ENCODE measurements around the gene TBXA2R.

The TBXA2R gene

DNA sequence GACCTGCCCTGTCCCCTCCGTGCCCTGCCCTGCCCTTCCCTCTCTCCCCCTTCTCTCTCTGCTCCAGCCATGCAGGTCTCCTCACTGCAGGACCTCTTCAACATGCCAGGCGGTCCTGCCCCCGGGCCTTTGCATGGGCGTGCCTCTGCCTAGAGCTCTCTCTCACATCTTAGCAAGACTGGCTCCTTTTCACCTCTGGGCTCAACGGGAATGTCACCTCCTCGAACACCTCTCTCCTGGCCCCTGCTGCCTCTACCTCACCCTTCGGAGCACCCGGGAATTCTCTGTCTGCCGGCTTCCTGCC lies 54.9 kb downstream of the TBXA2R start:
- DNase-seq (ENCODE audit: low read depth) = no peak

GRCh38 chr19:3550947-3551791 lies 55.5 kb downstream of the TBXA2R start:
- DNase-seq (ENCODE audit: low read depth) = no peak

- DNase-seq (ENCODE audit: low read depth) = no peak
Observed at GRCh38 chr19:3549816-3550215, 56.9 kb downstream of the TBXA2R start.

- DNase-seq (ENCODE audit: low read depth) = no peak
Observed at GRCh38 chr19:3548606-3549005, 58.1 kb downstream of the TBXA2R start.

DNA sequence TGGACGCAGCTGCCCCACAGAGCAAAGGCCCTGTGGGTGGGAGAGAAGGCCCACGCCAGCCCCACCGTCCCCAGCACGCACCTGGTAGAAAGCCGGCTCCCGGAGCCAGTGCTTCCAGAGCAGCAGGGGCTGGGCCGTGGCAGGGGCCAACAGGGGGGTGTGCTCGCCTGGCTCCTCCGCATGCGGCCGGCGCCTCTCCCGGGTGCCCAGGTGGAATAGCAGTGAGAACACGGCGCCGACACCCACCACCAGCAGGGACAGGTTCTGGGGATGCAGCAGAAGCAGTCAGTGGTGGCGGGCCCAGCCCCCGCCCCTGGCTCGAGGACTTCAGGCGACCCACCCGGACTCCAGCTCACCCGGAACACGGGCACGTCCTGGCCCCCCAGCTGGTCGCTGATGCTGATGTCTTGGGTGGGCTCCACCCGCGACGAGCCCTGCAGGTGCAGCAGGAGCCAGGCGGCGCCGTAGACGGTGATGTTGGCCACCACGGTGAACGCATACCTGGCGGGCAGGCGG lies 58.9 kb downstream of the TBXA2R start:
- DNase-seq (ENCODE audit: low read depth) = no peak

DNA sequence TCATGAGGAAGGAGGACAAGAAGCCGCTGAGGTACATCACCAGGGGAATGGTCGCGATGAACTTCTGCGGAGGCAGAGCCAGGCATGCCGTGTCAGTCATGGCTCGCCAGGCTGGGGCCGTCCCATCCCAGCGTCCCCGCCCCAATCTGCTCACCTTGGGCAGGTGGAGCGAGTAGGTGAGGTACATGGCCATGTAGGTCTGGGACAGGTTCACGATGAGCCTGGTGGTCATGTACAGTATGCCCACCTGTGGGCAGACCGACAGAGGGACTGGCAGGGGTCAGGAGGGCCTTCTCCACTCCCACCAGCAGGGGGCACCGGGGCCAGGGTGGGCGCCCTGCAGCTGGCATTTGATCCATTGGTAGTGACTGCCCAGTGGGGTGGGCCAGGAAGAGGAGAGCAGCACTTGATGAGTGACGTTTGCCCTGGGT lies 59.4 kb downstream of the TBXA2R start:
- no peak for DNase-seq (ENCODE audit: low read depth)

GRCh38 chr19:3546119-3546518 lies 60.6 kb downstream of the TBXA2R start:
- DNase-seq (ENCODE audit: low read depth) = no peak

DNA sequence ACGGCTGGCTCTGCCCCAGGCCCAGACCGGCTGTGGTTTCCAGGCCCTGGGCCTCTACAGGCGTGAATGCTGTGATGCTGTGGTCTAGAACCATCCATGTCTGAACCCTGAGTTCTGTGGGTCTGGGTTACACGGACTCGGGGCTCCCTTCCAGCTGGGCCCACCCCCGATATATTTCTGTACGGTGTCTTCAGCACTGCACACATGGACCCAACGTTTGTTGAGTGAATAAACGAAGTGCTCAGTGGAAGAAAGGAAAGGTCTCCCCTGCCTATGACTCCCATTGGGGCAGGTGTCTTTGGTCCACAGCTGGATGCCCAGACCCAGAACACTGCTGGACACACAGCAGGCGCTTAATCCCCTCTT lies 61.0 kb downstream of the TBXA2R start:
- DNase-seq (ENCODE audit: low read depth) = no peak

DNA sequence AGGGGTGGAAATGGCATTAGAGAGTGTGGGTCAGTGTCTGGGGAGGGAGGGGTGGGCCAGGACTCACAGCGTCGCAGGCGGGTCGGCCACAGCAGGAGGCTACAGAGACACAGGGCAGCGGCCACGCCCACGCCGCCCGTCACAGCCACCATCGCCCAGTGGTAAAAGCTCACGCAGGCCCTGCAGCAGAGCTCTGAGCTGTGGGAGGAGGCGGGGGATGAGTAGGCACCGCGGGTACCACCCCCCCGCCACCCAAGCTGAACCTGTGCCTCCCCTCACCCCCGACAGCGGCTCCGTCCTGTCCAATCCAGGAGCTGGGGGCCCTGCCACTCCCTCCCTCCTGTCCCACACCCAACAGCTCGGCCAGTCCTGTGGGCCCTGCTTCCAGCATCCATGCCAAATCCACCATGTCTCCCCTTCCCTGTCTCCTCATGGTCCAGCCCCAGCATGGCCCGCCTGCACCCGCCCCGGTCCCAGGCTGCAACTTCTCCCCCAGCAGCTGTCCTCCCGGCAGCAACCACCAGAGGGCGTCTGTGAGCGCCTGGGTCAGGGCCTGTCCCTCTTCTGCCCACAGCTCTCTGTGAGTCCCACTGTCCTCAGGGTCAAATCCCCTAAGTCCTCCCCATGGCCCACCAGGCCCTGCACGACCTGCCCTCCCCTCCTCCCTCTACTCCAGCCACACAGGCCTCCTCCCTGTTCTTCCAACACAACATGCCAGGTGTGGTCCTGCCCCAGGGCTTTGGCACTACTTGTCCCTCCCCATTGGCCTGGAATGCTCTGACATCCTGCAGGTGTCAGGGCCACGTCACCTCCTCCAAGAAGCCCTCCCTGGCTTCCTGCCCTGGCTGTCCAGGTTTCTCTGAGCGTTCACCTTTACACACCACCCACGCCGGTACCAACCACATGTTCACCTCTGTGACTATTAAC lies 61.7 kb downstream of the TBXA2R start:
- no peak for DNase-seq (ENCODE audit: low read depth)
